Stimulated activated CD4-positive, alpha-beta T cell treated with anti-CD3 and anti-CD28 coated beads, Interleukin-1b, Interleukin-23, amount 100 ng/mL, for 48 hours (primary cell): ENCODE results near the gene SAP130.
"Not testable (repeated sequence)": the region's sequence is repeated elsewhere in the genome, so short reads cannot be mapped to it uniquely, and the experiment has no call there.

Experiments
- DNase-seq: peaks from one replicate; pipeline ENCODE4 v3.0.0-alpha.2; 2020

Gene SAP130

DNA sequence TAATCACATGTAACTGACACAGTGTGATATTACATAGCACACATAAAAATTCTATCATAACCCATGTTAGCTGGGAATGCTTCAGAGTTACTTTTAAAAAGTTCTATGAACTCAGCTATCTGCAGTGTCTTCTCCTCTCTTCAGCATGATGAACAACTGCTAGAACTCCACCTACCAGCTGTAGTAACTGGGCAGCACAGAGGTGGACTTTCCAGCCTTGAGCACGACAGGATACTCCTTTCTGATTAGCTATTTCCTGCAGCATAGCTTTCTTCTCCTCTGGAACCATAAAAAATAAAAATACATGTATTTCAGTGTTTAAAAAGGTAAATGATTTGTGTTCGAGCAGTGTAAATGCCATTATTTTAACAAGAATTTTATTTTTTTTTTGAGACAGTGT is 82.6 kb downstream of the SAP130 start:
- no peak for DNase-seq

DNA sequence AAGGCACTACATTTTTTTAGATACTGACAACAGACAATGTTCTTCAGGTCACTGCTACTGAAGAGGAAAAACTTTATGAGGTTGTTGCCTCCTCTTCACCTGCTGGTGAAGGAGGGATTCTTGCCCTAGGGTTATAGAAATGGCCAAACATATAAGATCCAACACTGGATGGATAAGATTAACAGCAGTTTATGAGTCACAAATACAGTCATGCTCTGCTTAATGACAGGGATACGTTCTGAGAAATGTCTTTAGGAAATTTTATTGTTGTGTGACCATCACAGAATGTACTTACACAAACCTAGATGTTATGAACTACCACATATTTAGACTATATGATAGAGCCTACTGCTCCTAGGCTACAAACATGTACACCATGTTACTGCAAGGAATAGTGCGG is 84.7 kb downstream of the SAP130 start:
- DNase-seq, result no peak

- no peak for DNase-seq
These were observed 85.9 kb downstream of the SAP130 start for GRCh38 chr2:127942002-127942401.

GRCh38 chr2:127941461-127941860 is 86.4 kb downstream of the SAP130 start:
- no peak for DNase-seq

DNA sequence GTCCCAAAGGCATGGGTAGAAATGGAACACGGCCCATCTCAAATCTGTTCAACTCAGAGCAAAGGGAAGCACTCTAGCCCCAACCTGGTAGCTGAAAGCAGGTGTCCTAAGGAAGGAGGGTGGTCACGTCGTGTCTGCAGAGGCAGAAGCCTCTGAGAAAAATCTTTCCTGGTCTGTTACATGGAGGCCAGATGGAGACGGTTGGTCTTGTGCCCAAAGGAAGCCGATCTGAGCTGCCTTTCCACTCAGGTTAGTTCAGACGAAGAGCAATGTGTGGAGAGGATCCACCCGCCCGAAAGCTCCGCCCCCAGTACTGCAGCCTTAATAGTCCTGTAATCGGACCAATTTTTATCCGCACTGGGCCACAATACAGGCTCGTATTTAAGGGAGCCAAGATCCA is 87.2 kb downstream of the SAP130 start:
- DNase-seq, result no peak

- DNase-seq, result no peak
These were observed 92.5 kb downstream of the SAP130 start for GRCh38 chr2:127935337-127935736.

GRCh38 chr2:127932199-127932876 is 95.5 kb downstream of the SAP130 start:
- no peak for DNase-seq

- DNase-seq, result no peak
These were observed 98.4 kb downstream of the SAP130 start for GRCh38 chr2:127929449-127929848.

GRCh38 chr2:127927384-127927783 is 100.5 kb downstream of the SAP130 start:
- DNase-seq, result no peak

DNA sequence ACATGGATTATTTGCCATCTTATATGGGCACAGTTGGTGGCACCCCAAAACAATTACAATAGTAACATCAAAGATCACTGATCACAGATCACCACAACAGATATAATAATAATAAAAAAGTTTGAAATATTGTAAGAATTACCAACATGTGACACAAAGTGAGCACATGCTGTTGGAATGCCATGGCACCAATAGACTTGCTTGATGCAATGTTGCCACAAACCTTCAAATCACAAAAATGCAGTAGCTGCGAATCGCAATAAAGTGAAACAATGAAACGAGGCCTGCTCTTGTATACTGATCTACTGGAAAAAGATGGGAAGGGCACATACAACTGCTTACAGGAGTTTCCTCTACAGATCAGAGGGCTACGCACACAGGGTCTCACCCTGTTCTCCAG is 109.9 kb downstream of the SAP130 start:
- no peak for DNase-seq

DNA sequence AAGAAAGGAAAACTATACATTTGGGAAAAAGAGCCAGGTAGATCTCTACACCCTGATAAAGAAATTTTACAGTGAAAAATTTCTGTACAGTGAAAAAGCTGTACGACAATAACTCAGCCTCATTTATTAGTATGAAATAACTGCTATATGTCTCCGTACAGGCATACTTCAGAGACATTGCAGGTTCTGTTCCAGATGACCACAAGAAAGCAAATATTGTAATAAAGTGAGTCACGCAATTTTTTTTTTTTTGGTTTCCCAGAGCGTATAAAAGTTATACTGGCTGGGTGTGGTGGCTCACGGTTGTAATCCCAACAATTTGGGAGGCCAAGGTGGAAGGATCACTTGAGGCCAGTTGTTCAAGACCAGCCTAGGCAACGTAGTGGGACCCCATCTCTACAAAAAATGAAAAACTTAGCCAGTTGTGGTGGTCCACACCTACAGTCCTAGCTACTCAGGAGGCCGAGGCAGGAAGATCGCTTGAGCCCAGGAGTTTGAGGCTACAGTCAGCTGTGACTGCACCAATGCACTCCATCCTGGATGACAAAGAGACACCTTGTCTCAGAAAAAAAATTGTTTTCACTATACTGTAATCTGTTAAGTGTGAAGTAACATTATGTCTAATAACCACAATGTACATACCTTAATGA is 113.9 kb downstream of the SAP130 start:
- no peak for DNase-seq

DNA sequence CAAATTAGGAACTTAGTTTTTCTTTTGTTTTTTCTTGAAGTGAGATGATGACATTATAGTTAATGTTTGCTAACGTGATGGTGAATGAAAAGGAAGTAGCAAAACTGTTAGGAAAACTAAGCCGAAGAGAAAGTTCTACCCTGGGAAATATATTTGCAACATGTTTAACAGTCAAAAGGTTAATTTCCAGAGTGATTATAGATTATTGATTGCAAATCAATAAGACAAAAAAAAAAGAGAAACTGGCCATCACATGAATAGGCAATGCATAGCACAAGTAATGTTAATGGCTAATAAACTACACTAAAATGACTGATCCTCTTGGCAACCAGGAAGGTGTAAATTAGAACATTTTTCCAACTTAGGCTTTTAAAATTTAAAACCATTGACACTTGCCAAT is 116.1 kb downstream of the SAP130 start:
- no peak for DNase-seq

GRCh38 chr2:127910415-127910814 is 117.4 kb downstream of the SAP130 start:
- DNase-seq, result no peak

GRCh38 chr2:127909019-127909418 is 118.8 kb downstream of the SAP130 start:
- no peak for DNase-seq

GRCh38 chr2:127907733-127908400 is 120.0 kb downstream of the SAP130 start:
- not testable (repeated sequence) for DNase-seq

GRCh38 chr2:127906206-127906926 is 121.5 kb downstream of the SAP130 start:
- no peak for DNase-seq

DNA sequence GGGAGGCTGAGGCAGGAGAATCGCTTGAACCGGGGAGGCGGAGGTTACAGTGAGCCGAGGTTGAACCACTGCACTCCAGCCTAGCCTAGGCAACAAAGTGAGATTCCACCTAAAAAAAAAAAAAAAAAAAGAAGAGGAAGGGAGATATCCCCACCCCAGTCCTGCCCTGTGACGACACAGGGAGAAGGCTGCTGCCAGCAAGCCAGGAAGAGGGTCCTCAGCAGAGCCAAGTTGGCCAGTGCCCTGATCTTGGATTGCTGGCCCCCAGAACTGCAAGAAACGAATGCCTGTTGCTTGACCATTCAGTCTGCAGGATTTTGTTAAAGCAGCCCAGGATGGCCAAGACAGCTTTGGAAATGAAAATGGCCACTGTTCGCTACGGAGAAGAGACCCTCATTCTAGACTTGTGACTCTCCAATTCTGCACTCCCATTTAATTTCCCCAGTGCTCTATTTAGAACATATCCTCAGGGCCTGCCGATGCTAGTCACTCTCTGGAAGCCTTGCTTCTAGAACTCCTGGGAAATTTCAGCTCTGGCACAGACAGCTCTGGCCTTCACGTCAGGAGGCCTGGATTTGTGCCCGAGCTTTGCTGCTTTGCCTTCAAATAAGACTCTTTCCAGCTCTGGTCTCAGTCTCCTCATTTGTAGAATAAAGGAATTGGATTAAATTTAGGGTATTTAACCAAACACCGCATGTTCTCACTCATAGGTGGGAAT is 126.4 kb downstream of the SAP130 start:
- no peak for DNase-seq

DNA sequence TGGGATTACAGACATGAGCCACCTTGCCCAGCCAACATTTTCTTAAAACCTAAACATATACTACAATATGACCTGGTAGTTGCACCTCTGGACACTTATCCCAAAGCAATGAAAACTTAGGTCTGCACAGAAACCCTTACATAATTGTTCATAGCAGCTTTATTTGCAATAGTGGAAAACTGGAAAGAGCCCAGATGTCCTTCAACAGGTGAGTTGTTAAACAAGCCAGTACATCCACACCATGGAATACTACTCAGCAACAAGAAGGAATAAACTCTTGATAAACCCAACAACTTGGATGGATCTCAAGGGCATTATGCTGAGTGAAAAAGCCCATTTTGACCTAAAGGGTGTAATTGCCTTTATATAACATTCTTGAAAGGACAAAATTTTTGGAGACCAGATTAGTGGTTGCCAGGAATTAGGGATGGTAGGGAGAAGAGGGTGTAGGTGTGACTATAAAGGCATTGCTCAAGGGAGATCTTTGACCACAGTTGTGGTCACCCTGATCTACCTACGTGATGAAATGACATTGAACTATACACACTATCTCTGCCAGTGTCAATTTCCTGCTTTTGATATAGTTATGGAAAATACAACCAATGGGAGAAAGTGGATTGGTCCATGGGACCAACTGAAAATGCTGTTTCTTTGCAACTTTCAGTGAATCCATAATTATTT is 130.2 kb downstream of the SAP130 start:
- no peak for DNase-seq

GRCh38 chr2:127893494-127893893 is 134.4 kb downstream of the SAP130 start:
- DNase-seq, result no peak

DNA sequence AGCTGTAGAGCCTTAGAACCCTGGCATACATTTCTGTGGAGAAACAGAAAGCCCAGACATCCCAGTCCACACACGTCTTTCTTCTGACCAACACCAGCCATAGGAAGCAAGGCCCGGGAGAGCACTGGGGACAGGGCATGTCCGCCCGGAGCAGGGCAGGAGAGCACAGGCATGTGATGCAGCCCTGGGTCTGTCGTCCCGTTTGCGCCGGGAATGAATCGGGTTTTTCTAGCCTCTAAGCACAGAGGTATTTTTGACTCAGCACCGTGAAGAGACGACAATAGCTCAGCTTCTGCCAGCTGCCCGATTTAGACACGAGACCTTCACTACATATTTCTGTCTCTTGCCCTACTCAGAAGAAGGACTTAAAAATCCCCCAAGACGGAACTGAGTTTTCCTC is 134.8 kb downstream of the SAP130 start:
- DNase-seq, result no peak

DNA sequence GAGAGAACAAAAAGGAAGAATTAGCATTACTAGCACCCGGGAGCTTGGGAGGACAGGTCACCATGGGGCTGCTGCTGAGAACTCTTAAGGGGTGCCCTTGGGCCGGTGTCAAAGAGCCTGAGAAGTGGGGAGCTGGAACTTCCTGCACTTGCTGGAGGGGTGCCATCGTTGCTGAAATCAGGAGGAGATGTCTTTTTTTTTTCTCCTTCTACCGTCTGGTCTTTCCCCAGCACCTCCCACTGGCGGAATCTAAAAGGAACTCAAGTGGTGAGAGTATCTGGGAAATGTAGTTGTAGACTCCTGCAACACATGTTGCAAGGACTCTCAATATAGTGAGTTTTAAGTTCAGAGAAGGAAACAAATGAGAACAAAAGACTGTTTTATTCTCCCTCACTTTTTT is 136.0 kb downstream of the SAP130 start:
- DNase-seq, result no peak
